NCI-H82 treated with DMSO at 0.1 percent for 48 hours (cell line): ENCODE results near the gene HLA-DPA1.

Experiments used
- DNase-seq: peaks from one replicate; lab custom pipeline; 2025; ENCODE audit not compliant: unreplicated experiment; lab: John Stamatoyannopoulos, UW

Gene HLA-DPA1

DNA sequence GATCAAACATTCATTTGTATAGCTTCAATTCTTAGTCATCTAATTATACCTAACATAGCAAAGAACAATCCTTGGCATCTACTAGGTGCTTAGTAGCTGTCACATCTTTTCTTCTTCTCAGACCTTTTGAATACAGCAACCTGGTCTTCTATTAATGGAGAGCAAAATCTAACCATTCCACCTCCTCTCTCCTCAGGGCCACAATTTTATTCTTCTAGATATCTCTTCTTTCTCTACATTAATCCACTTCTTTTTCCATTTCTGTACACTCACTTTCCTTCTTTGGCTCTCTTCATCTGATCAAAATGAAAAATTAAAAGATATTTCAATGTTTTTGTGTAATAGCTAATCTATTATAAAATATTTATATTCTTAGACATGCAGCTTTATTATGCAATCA is 55.0 kb downstream of the HLA-DPA1 start:
- no peak for DNase-seq

DNA sequence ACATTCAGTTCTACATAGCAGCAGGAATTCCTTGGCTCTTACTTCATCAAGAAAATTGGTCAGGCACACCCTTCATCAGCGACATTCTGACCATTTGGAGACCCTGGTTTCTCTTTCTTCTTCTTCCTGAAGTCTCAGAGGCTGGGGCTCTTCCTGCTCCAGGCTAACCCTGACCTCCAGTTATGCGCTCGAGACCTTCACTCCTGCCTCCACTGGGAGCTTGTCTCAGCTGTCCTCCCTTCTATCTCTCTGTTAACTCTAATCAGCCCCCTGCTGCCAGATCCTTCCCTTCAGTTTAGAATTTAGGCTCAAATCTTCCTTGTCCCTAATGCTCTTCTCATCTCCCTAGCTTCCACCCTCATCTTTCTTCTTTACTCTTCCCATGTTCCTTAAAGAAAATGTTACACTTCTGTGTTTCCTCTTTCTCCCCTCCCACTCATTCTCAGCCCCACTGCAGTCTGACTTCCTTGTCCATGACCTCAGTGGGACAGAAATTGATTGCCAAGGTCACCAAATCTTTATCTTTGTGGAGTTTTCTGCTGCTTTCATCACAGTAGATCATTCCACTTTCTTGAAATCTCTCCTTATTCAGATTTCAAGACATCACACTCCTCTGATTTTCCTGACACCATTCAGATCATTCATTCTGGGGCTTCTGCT is 55.6 kb downstream of the HLA-DPA1 start:
- DNase-seq, result no peak

DNA sequence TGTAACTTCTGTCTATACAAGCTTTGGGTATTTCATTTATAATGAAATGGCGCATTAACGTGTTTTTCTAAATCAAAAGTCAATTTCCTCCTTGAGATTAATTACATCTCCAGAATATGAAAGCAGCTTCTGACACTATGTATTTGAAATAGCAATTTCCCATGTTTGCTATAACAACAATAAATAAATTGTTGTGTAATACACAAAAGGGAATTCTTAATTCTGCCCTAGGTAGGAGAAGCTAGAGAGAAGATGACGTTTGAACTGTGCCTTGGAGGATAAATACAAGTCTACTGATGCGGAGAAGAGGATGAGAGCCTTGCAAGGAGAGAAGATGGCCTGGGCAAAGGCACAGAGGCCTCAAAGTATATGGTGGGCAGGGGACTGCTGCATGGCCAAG is 56.4 kb downstream of the HLA-DPA1 start:
- DNase-seq, result no peak

DNA sequence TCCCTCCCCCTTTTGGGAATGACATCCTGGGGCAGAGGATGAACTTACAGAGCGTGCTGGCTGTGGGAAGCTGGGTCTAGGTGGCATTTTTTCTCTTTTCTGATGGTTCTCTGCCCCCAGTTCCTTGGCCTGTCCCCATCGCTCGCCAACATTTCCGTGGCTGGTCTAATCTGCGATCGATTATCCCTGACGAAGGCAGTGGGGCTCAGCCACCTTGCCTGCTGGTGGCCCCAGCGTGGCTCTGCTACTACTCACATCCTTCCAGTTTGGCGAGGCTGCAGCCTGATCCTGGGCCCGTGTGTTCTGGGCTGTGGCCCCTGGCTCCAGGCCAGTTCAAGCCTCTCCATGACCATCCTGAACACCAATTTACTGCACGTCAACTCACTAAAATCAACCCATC is 57.7 kb downstream of the HLA-DPA1 start:
- no peak for DNase-seq

DNA sequence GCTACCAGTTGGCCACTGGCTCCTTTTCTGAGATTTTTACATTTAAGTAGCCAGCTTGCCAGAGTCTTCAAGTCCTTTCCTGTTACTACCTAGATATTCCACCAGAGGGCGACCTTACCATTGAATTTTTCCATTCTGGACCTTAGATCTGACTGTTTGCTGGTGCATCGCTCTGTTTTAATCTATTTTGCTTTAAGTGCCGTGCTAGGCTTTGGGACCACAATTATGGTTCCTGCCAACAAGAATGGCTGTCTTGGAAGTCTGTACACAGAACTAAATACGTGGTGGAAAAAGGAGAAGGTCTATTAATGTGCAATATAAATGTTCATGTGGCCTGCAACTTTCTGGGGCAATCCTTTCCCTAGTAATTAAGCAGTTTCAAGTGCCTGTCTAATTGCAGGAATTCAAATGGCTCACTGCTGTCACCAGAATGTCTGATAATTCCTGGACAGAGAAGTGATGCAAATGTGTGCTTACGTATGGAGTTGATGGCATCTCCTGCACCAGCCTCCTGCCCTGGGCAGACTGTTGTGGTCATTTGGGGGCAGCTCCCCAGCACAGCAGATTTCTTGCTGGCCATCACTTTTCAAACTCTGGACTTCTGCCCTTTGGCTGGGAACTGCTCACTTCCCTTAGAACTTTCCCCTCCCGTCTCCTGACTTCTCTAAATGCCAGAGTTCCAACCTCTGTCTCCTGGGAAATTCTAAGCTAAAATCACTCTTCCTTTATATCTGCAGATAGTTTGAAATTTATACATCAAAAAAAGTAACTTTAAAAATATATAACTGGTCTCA is 58.4 kb downstream of the HLA-DPA1 start:
- DNase-seq, result peak; percentile 78
